Measurements from ENCODE around the gene DUOX2.

DUOX2 gene

GRCh38 chr15:45114076-45114750 is at the start of gene DUOX2, which contains the start of gene DUOXA2:
DUOX2 (minus strand) TSS chr15:45114172; CDS start chr15:45113411, 761 bp downstream.
DUOXA2 (plus strand) TSS chr15:45114326; CDS start chr15:45114606, 280 bp downstream.
- no peak for DNase-seq

- no peak for DNase-seq
Measured at GRCh38 chr15:45163508-45163856, 49.5 kb upstream of the DUOX2 start.

GRCh38 chr15:45162771-45163507 is 49.0 kb upstream of the DUOX2 start:
- DNase-seq = peak; percentile 67

GRCh38 chr15:45161666-45162065 is 47.7 kb upstream of the DUOX2 start:
- no peak for DNase-seq

GRCh38 chr15:45157974-45158373 is 44.0 kb upstream of the DUOX2 start:
- no peak for DNase-seq

- DNase-seq = no peak
Measured at GRCh38 chr15:45156744-45157455, 42.9 kb upstream of the DUOX2 start.

- no peak for DNase-seq
Measured at GRCh38 chr15:45155739-45156138, 41.8 kb upstream of the DUOX2 start.

- no peak for DNase-seq
Measured at GRCh38 chr15:45151998-45152828, 38.2 kb upstream of the DUOX2 start.

GRCh38 chr15:45150997-45151396 is 37.0 kb upstream of the DUOX2 start:
- no peak for DNase-seq

- DNase-seq = no peak
Measured at GRCh38 chr15:45150481-45150880, 36.5 kb upstream of the DUOX2 start.

- no peak for DNase-seq
Measured at GRCh38 chr15:45149060-45149459, 35.1 kb upstream of the DUOX2 start.

GRCh38 chr15:45148076-45149059 is 34.4 kb upstream of the DUOX2 start:
- no peak for DNase-seq

- DNase-seq = no peak
Measured at GRCh38 chr15:45147606-45148005, 33.6 kb upstream of the DUOX2 start.

- DNase-seq = no peak
Measured at GRCh38 chr15:45146405-45146804, 32.4 kb upstream of the DUOX2 start.

GRCh38 chr15:45144775-45145174 is 30.8 kb upstream of the DUOX2 start:
- no peak for DNase-seq

- DNase-seq = no peak
Measured at GRCh38 chr15:45143946-45144345, 30.0 kb upstream of the DUOX2 start.

- DNase-seq = no peak
Measured at GRCh38 chr15:45143056-45143455, 29.1 kb upstream of the DUOX2 start.

GRCh38 chr15:45141386-45141785 is 27.4 kb upstream of the DUOX2 start:
- DNase-seq = no peak

GRCh38 chr15:45140557-45141250 is 26.7 kb upstream of the DUOX2 start:
- no peak for DNase-seq

- DNase-seq = no peak
Measured at GRCh38 chr15:45139770-45140169, 25.8 kb upstream of the DUOX2 start.
